ENCODE measurements around the gene SF3A2. TPM values are rescaled to one million over a fixed set of nuclear protein-coding genes. Genes with fewer than 3 reads are reported as not detected.

Gene SF3A2
- total RNA-seq, 2 experiments from 2014 or later, result 124 to 206 TPM

DNA sequence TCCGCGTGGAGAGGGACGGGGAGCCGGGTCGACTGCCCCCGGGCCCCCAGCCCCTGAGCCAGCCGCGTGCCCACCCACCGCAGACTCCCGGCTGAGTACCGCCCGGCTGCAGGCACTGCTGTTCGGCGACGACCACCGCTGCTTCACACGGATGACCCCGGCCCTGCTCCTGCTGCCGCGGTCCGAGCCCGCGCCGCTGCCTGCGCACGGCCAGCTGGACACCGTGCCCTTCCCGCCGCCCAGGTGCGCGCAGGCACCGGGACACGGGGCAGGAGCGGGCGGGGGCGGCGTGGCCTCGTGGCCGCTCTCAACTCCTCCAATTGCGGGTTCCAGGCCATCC, 14.1 kb downstream of the SF3A2 start:
- Histone ChIP-seq H3K4me3 (ENCODE audit: low read depth, low read length, poor library complexity, severe bottlenecking) (no peak overlapping the region), H3K79me2 (ENCODE audit: insufficient read depth, low read depth, low read length) (no peaks in the 10 kb centered on the region), H2AFZ (ENCODE audit: low read length) (no peak overlapping the region), H3K9me3 (ENCODE audit: low read length) (no peaks in the 10 kb centered on the region), H3K36me3 (ENCODE audit: insufficient read depth, low read length) (peaks cover 37% of the 10 kb centered on the region), H3K4me2 (ENCODE audit: low read length) (no peak overlapping the region), H4K20me1 (ENCODE audit: insufficient read depth, low read length) (no peaks in the 10 kb centered on the region), H3K9me2 (ENCODE audit: insufficient read depth, low read length) (no peaks in the 10 kb centered on the region), H3K4me1 (ENCODE audit: insufficient read depth, low read length, poor library complexity, severe bottlenecking) (peaks cover 19% of the 10 kb centered on the region), H3K27ac (ENCODE audit: low read depth, low read length, poor library complexity, severe bottlenecking) (no peak overlapping the region)
- intact Hi-C loops (cut with micrococcal nuclease; ENCODE audit: unreplicated experiment), result no loop called here
- ChIA-PET CTCF (ENCODE audit: unreplicated experiment) (no interaction called here), POLR2A (no interaction called here)
- TF ChIP-seq, protein P1, sequence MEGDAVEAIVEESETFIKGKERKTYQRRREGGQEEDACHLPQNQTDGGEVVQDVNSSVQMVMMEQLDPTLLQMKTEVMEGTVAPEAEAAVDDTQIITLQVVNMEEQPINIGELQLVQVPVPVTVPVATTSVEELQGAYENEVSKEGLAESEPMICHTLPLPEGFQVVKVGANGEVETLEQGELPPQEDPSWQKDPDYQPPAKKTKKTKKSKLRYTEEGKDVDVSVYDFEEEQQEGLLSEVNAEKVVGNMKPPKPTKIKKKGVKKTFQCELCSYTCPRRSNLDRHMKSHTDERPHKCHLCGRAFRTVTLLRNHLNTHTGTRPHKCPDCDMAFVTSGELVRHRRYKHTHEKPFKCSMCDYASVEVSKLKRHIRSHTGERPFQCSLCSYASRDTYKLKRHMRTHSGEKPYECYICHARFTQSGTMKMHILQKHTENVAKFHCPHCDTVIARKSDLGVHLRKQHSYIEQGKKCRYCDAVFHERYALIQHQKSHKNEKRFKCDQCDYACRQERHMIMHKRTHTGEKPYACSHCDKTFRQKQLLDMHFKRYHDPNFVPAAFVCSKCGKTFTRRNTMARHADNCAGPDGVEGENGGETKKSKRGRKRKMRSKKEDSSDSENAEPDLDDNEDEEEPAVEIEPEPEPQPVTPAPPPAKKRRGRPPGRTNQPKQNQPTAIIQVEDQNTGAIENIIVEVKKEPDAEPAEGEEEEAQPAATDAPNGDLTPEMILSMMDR (conservative IDR thresholded peaks at IDR 0.05; ENCODE audit: low read length), result no peak
- no peak for TF ChIP-seq EZH2phosphoT487 (IDR thresholded peaks at IDR 0.05; ENCODE audit: borderline replicate concordance, low read depth, low read length)
- DNase-seq (ENCODE audit: low spot score), result no peak
- BruUV-seq (replicated peaks), result no TSS peak

DNA sequence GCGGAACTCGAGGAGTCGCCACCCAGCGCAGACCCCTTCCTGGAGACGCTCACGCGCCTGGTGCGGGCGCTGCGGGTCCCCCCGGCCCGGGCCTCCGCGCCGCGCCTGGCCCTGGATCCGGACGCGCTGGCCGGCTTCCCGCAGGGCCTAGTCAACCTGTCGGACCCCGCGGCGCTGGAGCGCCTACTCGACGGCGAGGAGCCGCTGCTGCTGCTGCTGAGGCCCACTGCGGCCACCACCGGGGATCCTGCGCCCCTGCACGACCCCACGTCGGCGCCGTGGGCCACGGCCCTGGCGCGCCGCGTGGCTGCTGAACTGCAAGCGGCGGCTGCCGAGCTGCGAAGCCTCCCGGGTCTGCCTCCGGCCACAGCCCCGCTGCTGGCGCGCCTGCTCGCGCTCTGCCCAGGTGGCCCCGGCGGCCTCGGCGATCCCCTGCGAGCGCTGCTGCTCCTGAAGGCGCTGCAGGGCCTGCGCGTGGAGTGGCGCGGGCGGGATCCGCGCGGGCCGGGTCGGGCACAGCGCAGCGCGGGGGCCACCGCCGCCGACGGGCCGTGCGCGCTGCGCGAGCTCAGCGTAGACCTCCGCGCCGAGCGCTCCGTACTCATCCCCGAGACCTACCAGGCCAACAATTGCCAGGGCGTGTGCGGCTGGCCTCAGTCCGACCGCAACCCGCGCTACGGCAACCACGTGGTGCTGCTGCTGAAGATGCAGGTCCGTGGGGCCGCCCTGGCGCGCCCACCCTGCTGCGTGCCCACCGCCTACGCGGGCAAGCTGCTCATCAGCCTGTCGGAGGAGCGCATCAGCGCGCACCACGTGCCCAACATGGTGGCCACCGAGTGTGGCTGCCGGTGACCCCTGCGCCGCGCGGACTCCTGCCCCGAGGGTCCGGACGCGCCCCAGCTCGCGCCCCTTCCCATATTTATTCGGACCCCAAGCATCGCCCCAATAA, 14.8 kb downstream of the SF3A2 start:
- H3K36me3 ChIP-seq (ENCODE audit: insufficient read depth, low read length), result peaks cover 30% of the 10 kb centered on the region
- intact Hi-C loops (cut with micrococcal nuclease; ENCODE audit: unreplicated experiment), result no loop called here
- TF ChIP-seq EZH2phosphoT487 (IDR thresholded peaks at IDR 0.05; ENCODE audit: borderline replicate concordance, low read depth, low read length), result no peak
- TF ChIP-seq, protein P1 (conservative IDR thresholded peaks at IDR 0.05; ENCODE audit: low read length), result no peak
- no peak overlapping the region for H3K4me2 ChIP-seq (ENCODE audit: low read length)
- no peak for DNase-seq (ENCODE audit: low spot score)
- no TSS peak for BruUV-seq (replicated peaks)
- no peak overlapping the region for H3K27ac ChIP-seq (ENCODE audit: low read depth, low read length, poor library complexity, severe bottlenecking)
- no peaks in the 10 kb centered on the region for H4K20me1 ChIP-seq (ENCODE audit: insufficient read depth, low read length)
- no peak overlapping the region for H2AFZ ChIP-seq (ENCODE audit: low read length)
- H3K4me3 ChIP-seq (ENCODE audit: low read depth, low read length, poor library complexity, severe bottlenecking), result no peak overlapping the region
- POLR2A ChIA-PET, result no interaction called here
- H3K79me2 ChIP-seq (ENCODE audit: insufficient read depth, low read depth, low read length), result no peaks in the 10 kb centered on the region
- H3K9me2 ChIP-seq (ENCODE audit: insufficient read depth, low read length), result no peaks in the 10 kb centered on the region
- H3K9me3 ChIP-seq (ENCODE audit: low read length), result no peaks in the 10 kb centered on the region
- CTCF ChIA-PET (ENCODE audit: unreplicated experiment), result no interaction called here
- H3K4me1 ChIP-seq (ENCODE audit: insufficient read depth, low read length, poor library complexity, severe bottlenecking), result peaks cover 25% of the 10 kb centered on the region

Data from OCI-LY7 (cell line).